GM12801 (cell line): ENCODE measurements around the gene TTLL5.

Source experiments
- CTCF ChIP-seq: IDR thresholded peaks from one replicate; pipeline ENCODE4 v1.5.1; 2011; ENCODE audit warnings: control low read depth; ENCODE audit not compliant: insufficient read length; ENCODE audit errors: extremely low read depth

TTLL5 gene

GRCh38 chr14:75702616-75703261 lies 41.7 kb downstream of the TTLL5 start:
- no peak for TF ChIP-seq CTCF

- no peak for TF ChIP-seq CTCF
These were observed 42.4 kb downstream of the TTLL5 start for GRCh38 chr14:75703467-75703866.

- TF ChIP-seq CTCF: no peak
These were observed 44.0 kb downstream of the TTLL5 start for GRCh38 chr14:75705014-75705413.

GRCh38 chr14:75709207-75709812 lies 48.3 kb downstream of the TTLL5 start:
- TF ChIP-seq CTCF: no peak

GRCh38 chr14:75711105-75711795 lies 50.2 kb downstream of the TTLL5 start:
- TF ChIP-seq CTCF: no peak

- TF ChIP-seq CTCF: no peak
These were observed 50.8 kb downstream of the TTLL5 start for GRCh38 chr14:75711796-75712211.

GRCh38 chr14:75714991-75715390 lies 53.9 kb downstream of the TTLL5 start:
- TF ChIP-seq CTCF: no peak
